Breast epithelium (tissue), 3 donors: ENCODE results near the gene ATXN3.

Experiments used
- POLR2A ChIP-seq: fragments of 450-650 bp; IDR thresholded peaks from one replicate; pipeline ENCODE4 v1.6.1; 2016; ENCODE audit warnings: antibody characterized with exemption, mild to moderate bottlenecking, moderate library complexity
- POLR2AphosphoS5 ChIP-seq, 3 donors: sonication (generic); formaldehyde crosslinking; IDR thresholded peaks; one replicate each; pipeline ENCODE4 v1.6.1; 2017; ENCODE audit warnings: antibody characterized with exemption in 3 of 3
- TF ChIP-seq, protein P1 (sequence below), 3 donors: fragments of 450-650 bp; IDR thresholded peaks; one replicate each; pipeline ENCODE4 v1.5.1; 2016 to 2017; ENCODE audit warnings: antibody characterized with exemption in 3 of 3, mild to moderate bottlenecking in 3 of 3, moderate library complexity in 3 of 3

- TF ChIP-seq, protein P1, sequence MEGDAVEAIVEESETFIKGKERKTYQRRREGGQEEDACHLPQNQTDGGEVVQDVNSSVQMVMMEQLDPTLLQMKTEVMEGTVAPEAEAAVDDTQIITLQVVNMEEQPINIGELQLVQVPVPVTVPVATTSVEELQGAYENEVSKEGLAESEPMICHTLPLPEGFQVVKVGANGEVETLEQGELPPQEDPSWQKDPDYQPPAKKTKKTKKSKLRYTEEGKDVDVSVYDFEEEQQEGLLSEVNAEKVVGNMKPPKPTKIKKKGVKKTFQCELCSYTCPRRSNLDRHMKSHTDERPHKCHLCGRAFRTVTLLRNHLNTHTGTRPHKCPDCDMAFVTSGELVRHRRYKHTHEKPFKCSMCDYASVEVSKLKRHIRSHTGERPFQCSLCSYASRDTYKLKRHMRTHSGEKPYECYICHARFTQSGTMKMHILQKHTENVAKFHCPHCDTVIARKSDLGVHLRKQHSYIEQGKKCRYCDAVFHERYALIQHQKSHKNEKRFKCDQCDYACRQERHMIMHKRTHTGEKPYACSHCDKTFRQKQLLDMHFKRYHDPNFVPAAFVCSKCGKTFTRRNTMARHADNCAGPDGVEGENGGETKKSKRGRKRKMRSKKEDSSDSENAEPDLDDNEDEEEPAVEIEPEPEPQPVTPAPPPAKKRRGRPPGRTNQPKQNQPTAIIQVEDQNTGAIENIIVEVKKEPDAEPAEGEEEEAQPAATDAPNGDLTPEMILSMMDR (IDR thresholded peaks at IDR 0.05): no peak
- TF ChIP-seq POLR2AphosphoS5 (IDR thresholded peaks at IDR 0.05): no peak
- TF ChIP-seq POLR2A: no peak
Observed at GRCh38 chr14:92033433-92033832, 72.9 kb downstream of the ATXN3 start.
